Activated CD8-positive, alpha-beta T cell treated with anti-CD3 and anti-CD28 coated beads for 36 hours (primary cell): ENCODE results near the gene EIF4EBP2. TPM values are rescaled to one million over a fixed set of nuclear protein-coding genes. Genes with fewer than 3 reads are reported as not detected.

Experiments used
- ATAC-seq: fragments of 200-7000 bp; cut with Tn5 transposase; one replicate; pipeline ENCODE4 v1.10.0; 2021; ENCODE audit warnings: mild to moderate bottlenecking, moderate library complexity
- CTCF ChIA-PET: fragments of 350-600 bp; sonication (Branson Sonifier 250); formaldehyde crosslinking; loops from one replicate; lab custom pipeline; 2021; ENCODE audit warnings: antibody characterized with exemption; lab: Charles Lee
- POLR2A ChIA-PET: fragments of 350-600 bp; sonication (Branson Sonifier 250); formaldehyde crosslinking; loops from one replicate; lab custom pipeline; 2021; ENCODE audit warnings: antibody characterized with exemption; lab: Charles Lee
- DNase-seq: peaks from one replicate; pipeline ENCODE4 v3.0.0-alpha.2; 2020
- H3K27ac Mint-ChIP-seq: one replicate; pipeline ENCODE4 v1.8.0; 2021; ENCODE audit warnings: mild to moderate bottlenecking, mixed read lengths
- H3K27me3 Mint-ChIP-seq: one replicate; pipeline ENCODE4 v1.8.0; 2021; ENCODE audit warnings: mixed read lengths
- H3K36me3 Mint-ChIP-seq: one replicate; pipeline ENCODE4 v1.8.0; 2021; ENCODE audit warnings: low read depth, mixed read lengths
- H3K4me1 Mint-ChIP-seq: one replicate; pipeline ENCODE4 v1.8.0; 2021; ENCODE audit warnings: low read depth, mixed read lengths
- H3K4me3 Mint-ChIP-seq: one replicate; pipeline ENCODE4 v1.8.0; 2021; ENCODE audit warnings: mild to moderate bottlenecking, moderate library complexity, mixed read lengths
- H3K9me3 Mint-ChIP-seq: one replicate; pipeline ENCODE4 v1.8.0; 2021; ENCODE audit warnings: mixed read lengths
- CTCF ChIP-seq: fragments of 200-600 bp; IDR thresholded peaks from one replicate; pipeline ENCODE4 v1.8.0; 2022; ENCODE audit warnings: antibody characterized with exemption, mild to moderate bottlenecking
- intact Hi-C: fragments of 100-400 bp; cut with micrococcal nuclease; formaldehyde crosslinking; loops from one replicate; pipeline ENCODE4 v1.10.0; 2022
- total RNA-seq, 2 experiments: library from RNA; stranded (reverse); gene quantifications; one replicate each; pipeline ENCODE4 v1.2.3, GENCODE V29; 2021

EIF4EBP2 gene
- total RNA-seq, 2 experiments from 2014 or later, result 23.5 to 24.0 TPM

- Mint-ChIP-seq H3K4me1 (peaks cover 6% of the 10 kb centered on the region), H3K4me3 (no peak overlapping the region), H3K27ac (no peak overlapping the region), H3K9me3 (no peaks in the 10 kb centered on the region), H3K36me3 (no peaks in the 10 kb centered on the region), H3K27me3 (peaks cover 40% of the 10 kb centered on the region)
- intact Hi-C loops, result no loop called here
- no peak for TF ChIP-seq CTCF
- ChIA-PET POLR2A (no interaction called here), CTCF (interaction anchor here (1.3 kb wide), 1 partner anchor 16 kb away, joined by 5 read pairs; no protein-coding TSS in a partner anchor)
- no peak for ATAC-seq
- DNase-seq, result no peak
Observed at GRCh38 chr10:70444744-70445143, 40.8 kb downstream of the EIF4EBP2 start.

- Mint-ChIP-seq H3K4me3 (no peak overlapping the region), H3K9me3 (no peaks in the 10 kb centered on the region), H3K27ac (no peak overlapping the region), H3K36me3 (no peaks in the 10 kb centered on the region), H3K27me3 (peaks cover 31% of the 10 kb centered on the region), H3K4me1 (peaks cover 1% of the 10 kb centered on the region)
- TF ChIP-seq CTCF, result no peak
- ATAC-seq (no peak), DNase-seq (no peak)
- POLR2A ChIA-PET, result no interaction called here
- CTCF ChIA-PET, result interaction anchor here (0.8 to 1.5 kb wide), 2 partner anchors 16 to 66 kb away, joined by 3 to 5 read pairs; no protein-coding TSS in a partner anchor
- intact Hi-C loops, result no loop called here
Observed at GRCh38 chr10:70445718-70446657, 42.0 kb downstream of the EIF4EBP2 start.

GRCh38 chr10:70448236-70448635, 44.3 kb downstream of the EIF4EBP2 start:
- Mint-ChIP-seq H3K4me1 (no peaks in the 10 kb centered on the region), H3K27me3 (peaks cover 11% of the 10 kb centered on the region), H3K9me3 (no peaks in the 10 kb centered on the region), H3K27ac (no peak overlapping the region), H3K4me3 (no peak overlapping the region), H3K36me3 (no peaks in the 10 kb centered on the region)
- ATAC-seq (no peak), DNase-seq (no peak)
- intact Hi-C loops, result no loop called here
- ChIA-PET POLR2A (no interaction called here), CTCF (interaction anchor here (3.1 kb wide), 1 partner anchor 13 kb away, joined by 10 read pairs; no protein-coding TSS in a partner anchor)
- TF ChIP-seq CTCF, result no peak

GRCh38 chr10:70455213-70455630, 51.3 kb downstream of the EIF4EBP2 start:
- H3K4me3 Mint-ChIP-seq, result no peak overlapping the region
- ChIA-PET POLR2A (interaction anchor here (0.7 kb wide), 1 partner anchor 307 kb away, joined by 3 read pairs; no protein-coding TSS in a partner anchor), CTCF (interaction anchor here (0.9 to 1.3 kb wide), 6 partner anchors 12 to 89 kb away, joined by 3 to 4 read pairs (median 3); no protein-coding TSS in a partner anchor)
- intact Hi-C loops, result no loop called here
- no peak overlapping the region for H3K27ac Mint-ChIP-seq
- H3K27me3 Mint-ChIP-seq, result peaks cover 27% of the 10 kb centered on the region
- no peaks in the 10 kb centered on the region for H3K36me3 Mint-ChIP-seq
- no peak for TF ChIP-seq CTCF
- DNase-seq (no peak), ATAC-seq (no peak)
- peaks cover 4% of the 10 kb centered on the region for H3K4me1 Mint-ChIP-seq
- no peaks in the 10 kb centered on the region for H3K9me3 Mint-ChIP-seq

- CTCF ChIA-PET, result interaction anchor here (1.2 kb wide), 1 partner anchor 71 kb away, joined by 3 read pairs; no protein-coding TSS in a partner anchor
Observed at GRCh38 chr10:70456164-70456563, 52.2 kb downstream of the EIF4EBP2 start.

More at GRCh38 chr10:70456164-70456563, 52.2 kb downstream of the EIF4EBP2 start:
- ATAC-seq (no peak), DNase-seq (no peak)
- H3K9me3 Mint-ChIP-seq, result no peaks in the 10 kb centered on the region
- H3K4me1 Mint-ChIP-seq, result peaks cover 4% of the 10 kb centered on the region
- no peak for TF ChIP-seq CTCF
- peaks cover 33% of the 10 kb centered on the region for H3K27me3 Mint-ChIP-seq
- no peak overlapping the region for H3K27ac Mint-ChIP-seq
- POLR2A ChIA-PET, result interaction anchor here (0.6 kb wide), 1 partner anchor 333 kb away, joined by 3 read pairs; no protein-coding TSS in a partner anchor
- intact Hi-C loops, result no loop called here
- no peaks in the 10 kb centered on the region for H3K36me3 Mint-ChIP-seq
- no peak overlapping the region for H3K4me3 Mint-ChIP-seq
